GM04503 (cell line): Measurements from ENCODE around the gene SYNJ2.
A peak's percentile ranks its signal among the peaks of the same experiment; 100 is the strongest.

Experiments
- DNase-seq: peaks from one replicate; pipeline ENCODE4 v3.0.0-alpha.2; 2012; ENCODE audit warnings: low read depth

Gene SYNJ2

GRCh38 chr6:158059108-158059507 is 77.4 kb downstream of the SYNJ2 start:
- DNase-seq = no peak

- DNase-seq = peak; percentile 95
Observed at GRCh38 chr6:158060455-158061360, 79.0 kb downstream of the SYNJ2 start.

GRCh38 chr6:158061361-158061708 is 79.7 kb downstream of the SYNJ2 start:
- DNase-seq = no peak

GRCh38 chr6:158061709-158062461 is 80.2 kb downstream of the SYNJ2 start:
- DNase-seq = no peak

GRCh38 chr6:158063736-158064135 is 82.1 kb downstream of the SYNJ2 start:
- DNase-seq = no peak

GRCh38 chr6:158064725-158065251 is 83.1 kb downstream of the SYNJ2 start:
- DNase-seq = no peak

GRCh38 chr6:158066136-158066781 is 84.6 kb downstream of the SYNJ2 start:
- no peak for DNase-seq

- no peak for DNase-seq
Observed at GRCh38 chr6:158067436-158068015, 85.9 kb downstream of the SYNJ2 start.

- DNase-seq = no peak
Observed at GRCh38 chr6:158068156-158068892, 86.7 kb downstream of the SYNJ2 start.

- no peak for DNase-seq
Observed at GRCh38 chr6:158068893-158069799, 87.5 kb downstream of the SYNJ2 start.

- DNase-seq = no peak
Observed at GRCh38 chr6:158069800-158070195, 88.1 kb downstream of the SYNJ2 start.

- DNase-seq = no peak
Observed at GRCh38 chr6:158070513-158070912, 88.8 kb downstream of the SYNJ2 start.

GRCh38 chr6:158071121-158072082 is 89.7 kb downstream of the SYNJ2 start:
- no peak for DNase-seq

- DNase-seq = no peak
Observed at GRCh38 chr6:158072083-158072721, 90.5 kb downstream of the SYNJ2 start.

GRCh38 chr6:158073776-158074175 is 92.1 kb downstream of the SYNJ2 start:
- DNase-seq = no peak

- DNase-seq = no peak
Observed at GRCh38 chr6:158076548-158076947, 94.9 kb downstream of the SYNJ2 start.

- DNase-seq = no peak
Observed at GRCh38 chr6:158077676-158078075, 96.0 kb downstream of the SYNJ2 start.

- no peak for DNase-seq
Observed at GRCh38 chr6:158078320-158078719, 96.7 kb downstream of the SYNJ2 start.
